Ovary (tissue), 9 donors: Measurements from ENCODE around the gene RPL41. TPM values are rescaled to one million over a fixed set of nuclear protein-coding genes. Genes with fewer than 3 reads are reported as not detected.

Experiments
- DNase-seq, 5 donors: peaks; one replicate each; pipeline ENCODE4 v3.0.0-alpha.2; 2019 to 2020
- H3K27ac ChIP-seq, 2 donors: fragments of 200-600 bp; one replicate each; pipeline versions ENCODE4 v1.5.1 to v1.8.0; 2019 to 2022
- H3K27me3 ChIP-seq: fragments of 200-600 bp; one replicate; pipeline ENCODE4 v1.8.0; 2022
- H3K36me3 ChIP-seq: fragments of 200-600 bp; sonication (generic); one replicate; pipeline ENCODE4 v1.5.1; 2019
- H3K4me1 ChIP-seq: one replicate; pipeline ENCODE4 v1.8.1; 2013; ENCODE audit warnings: mild to moderate bottlenecking, moderate library complexity; ENCODE audit not compliant: insufficient read depth
- H3K4me3 ChIP-seq: fragments of 200-600 bp; sonication (generic); one replicate; pipeline ENCODE4 v1.5.1; 2017
- H3K9me3 ChIP-seq, 2 donors: fragments of 200-600 bp in 1 of 2; sonication (generic) in 1 of 2; one replicate each; pipeline versions ENCODE4 v1.5.1 to v1.8.1; 2013 to 2019; ENCODE audit warnings: mild to moderate bottlenecking in 1 of 2, moderate library complexity in 1 of 2
- EP300 ChIP-seq: sonication (generic); formaldehyde crosslinking; IDR thresholded peaks from one replicate; pipeline ENCODE4 v1.6.1; 2017; ENCODE audit warnings: antibody characterized with exemption
- POLR2A ChIP-seq: fragments of 450-650 bp; IDR thresholded peaks from one replicate; pipeline ENCODE4 v1.6.1; 2017; ENCODE audit warnings: antibody characterized with exemption, mild to moderate bottlenecking, moderate library complexity
- WGBS, 3 donors: extraction: QIAGEN DNeasy Blood & Tissue Kit in 1 of 3; methylation state at CpG; one replicate each; pipeline versions ENCODE4 v1.1.5 to v1.1.7; 2013 to 2017; 5-methylcytosine and 5-hydroxymethylcytosine counted together
- intact Hi-C, 4 donors: fragments of 100-400 bp; cut with DNase I; formaldehyde crosslinking; loops; one replicate each; pipeline versions ENCODE4 v1.11.0 to v1.15.1; 2022 to 2023
- polyA plus RNA-seq, 2 donors: library from polyadenylated mRNA; stranded (reverse); fragments of 200-250 nt in 1 of 2; fragments of 350-450 nt in 1 of 2; fragmentation: Illumina TruSeq in 1 of 2; extraction: RNeasy Lipid Tissue Mini Kit (QIAGEN cat#74804) in 1 of 2; gene quantifications; one replicate each; pipeline ENCODE4 v1.2.3, GENCODE V29; 2013 to 2014
- total RNA-seq, 7 donors: library from RNA; depleted of rRNA in 2 of 7; stranded (reverse); fragments of >200 nt in 2 of 7; fragmentation: NEBNext Ultra II Directional in 3 of 7; extraction: Animal tissue kit (Norgen Biotek cat#: 25700) in 3 of 7; gene quantifications; one replicate each; pipeline versions ENCODE4 v1.1.0 to v1.2.4, GENCODE V29; 2016 to 2023
- TF ChIP-seq, protein P1 (sequence below), 3 donors: fragments of 450-650 bp in 2 of 3; fragments of 200-600 bp in 1 of 3; IDR thresholded peaks; one replicate each; pipeline versions ENCODE4 v1.5.1 to v1.8.0; 2016 to 2022; ENCODE audit warnings: antibody characterized with exemption in 3 of 3, mild to moderate bottlenecking in 1 of 3
- donor health status: DM: no; HTN: no; CAD: no; lungs with moderate emphysema.
- donor health status: DM: no; HTN: no; CAD: no.
- donor health status: Bipolar disorder and iron deficiency.
- donor health status: DM: yes; HTN: yes; CAD: no.
- donor health status: DM: no; HTN: no; CAD: no.
- donor health status: DM: yes; HTN: yes; CAD: no.

Gene RPL41
- total and polyA plus RNA-seq, 9 donors, result 6,021 to 11,451 (median 6,946) TPM

DNA sequence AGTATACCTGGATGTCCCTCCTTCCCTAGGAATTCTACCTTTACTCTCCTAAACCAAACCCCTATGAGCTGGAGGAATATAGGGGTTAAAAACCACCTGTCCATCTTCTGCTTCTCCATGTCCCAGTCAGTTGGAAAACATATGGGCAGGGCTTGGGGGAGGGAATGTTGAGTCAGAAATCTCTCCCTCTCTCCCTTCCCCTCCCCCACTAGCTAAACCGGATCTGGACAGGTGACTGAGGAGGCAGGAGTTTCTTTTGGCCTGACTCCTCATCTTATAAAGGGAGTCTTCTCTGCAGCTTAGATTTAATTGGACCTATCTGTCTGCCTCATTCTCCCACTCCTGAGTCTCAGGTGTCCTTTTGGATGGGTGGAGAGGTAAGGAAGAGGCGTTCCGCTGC, 30.3 kb upstream of the RPL41 start:
- intact Hi-C loops, result no loop called here
- DNase-seq, result no peak
- H3K36me3 ChIP-seq, result no peaks in the 10 kb centered on the region
- no peak overlapping the region for H3K4me3 ChIP-seq
- no peaks in the 10 kb centered on the region for H3K4me1 ChIP-seq
- H3K27me3 ChIP-seq, result no peaks in the 10 kb centered on the region
- TF ChIP-seq EP300 (no peak), POLR2A (no peak)
- TF ChIP-seq, protein P1, sequence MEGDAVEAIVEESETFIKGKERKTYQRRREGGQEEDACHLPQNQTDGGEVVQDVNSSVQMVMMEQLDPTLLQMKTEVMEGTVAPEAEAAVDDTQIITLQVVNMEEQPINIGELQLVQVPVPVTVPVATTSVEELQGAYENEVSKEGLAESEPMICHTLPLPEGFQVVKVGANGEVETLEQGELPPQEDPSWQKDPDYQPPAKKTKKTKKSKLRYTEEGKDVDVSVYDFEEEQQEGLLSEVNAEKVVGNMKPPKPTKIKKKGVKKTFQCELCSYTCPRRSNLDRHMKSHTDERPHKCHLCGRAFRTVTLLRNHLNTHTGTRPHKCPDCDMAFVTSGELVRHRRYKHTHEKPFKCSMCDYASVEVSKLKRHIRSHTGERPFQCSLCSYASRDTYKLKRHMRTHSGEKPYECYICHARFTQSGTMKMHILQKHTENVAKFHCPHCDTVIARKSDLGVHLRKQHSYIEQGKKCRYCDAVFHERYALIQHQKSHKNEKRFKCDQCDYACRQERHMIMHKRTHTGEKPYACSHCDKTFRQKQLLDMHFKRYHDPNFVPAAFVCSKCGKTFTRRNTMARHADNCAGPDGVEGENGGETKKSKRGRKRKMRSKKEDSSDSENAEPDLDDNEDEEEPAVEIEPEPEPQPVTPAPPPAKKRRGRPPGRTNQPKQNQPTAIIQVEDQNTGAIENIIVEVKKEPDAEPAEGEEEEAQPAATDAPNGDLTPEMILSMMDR (IDR thresholded peaks at IDR 0.05), result no peak
- WGBS, 3 donors, result 73 to 74% (median 73%) methylated on average over 3 of the region's 3 CpGs
- H3K27ac ChIP-seq, result no peak overlapping the region
- no peaks in the 10 kb centered on the region for H3K9me3 ChIP-seq

DNA sequence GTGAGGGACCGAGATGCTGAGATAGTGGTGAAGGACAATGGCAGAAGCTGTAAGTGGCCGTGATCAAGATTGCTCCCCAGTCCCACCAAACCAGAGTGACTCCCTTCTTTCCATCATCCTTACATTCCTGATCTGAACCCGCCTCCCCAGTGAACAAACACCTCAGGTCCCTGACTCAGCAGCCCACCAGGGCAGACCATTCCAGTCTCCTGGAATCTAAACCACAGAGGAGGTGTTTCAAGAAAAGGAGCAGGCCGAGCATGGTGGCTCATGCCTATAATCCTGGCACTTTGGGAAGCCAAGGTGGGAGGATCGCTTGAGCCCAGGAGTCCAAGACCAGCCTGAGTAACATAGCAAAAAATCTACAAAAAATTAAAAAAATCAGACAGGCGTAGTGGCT, 29.8 kb upstream of the RPL41 start:
- Histone ChIP-seq H3K36me3 (no peaks in the 10 kb centered on the region), H3K4me1 (no peaks in the 10 kb centered on the region), H3K9me3 (no peaks in the 10 kb centered on the region), H3K27ac (no peak overlapping the region), H3K4me3 (no peak overlapping the region), H3K27me3 (no peaks in the 10 kb centered on the region)
- intact Hi-C loops, result no loop called here
- TF ChIP-seq, protein P1 (IDR thresholded peaks at IDR 0.05), result no peak
- TF ChIP-seq EP300 (no peak), POLR2A (no peak)
- 85 to 91% (median 88%) methylated on average over 6 of the region's 6 CpGs for WGBS, 3 donors
- DNase-seq, result no peak

DNA sequence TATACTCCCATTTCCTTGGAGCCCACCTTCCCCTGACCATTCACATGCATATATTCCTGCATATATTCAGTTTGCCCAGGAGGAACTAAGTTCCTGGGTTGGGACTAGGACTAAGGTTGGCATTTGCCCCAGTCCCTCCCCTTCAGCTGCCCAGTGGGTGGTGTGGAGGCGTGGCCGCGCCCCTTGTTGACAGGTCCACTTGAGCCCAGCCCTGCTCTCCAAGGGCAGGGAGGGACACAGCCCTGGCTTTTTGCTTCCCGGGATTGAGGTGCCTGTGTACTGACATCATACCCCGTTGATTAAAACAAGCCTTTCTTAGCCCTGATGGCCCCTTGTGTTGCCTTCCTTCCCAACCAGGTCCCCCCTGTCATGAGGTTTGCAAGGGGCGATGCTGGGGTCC, 29.2 kb upstream of the RPL41 start:
- Histone ChIP-seq H3K27me3 (no peaks in the 10 kb centered on the region), H3K36me3 (no peaks in the 10 kb centered on the region), H3K9me3 (no peaks in the 10 kb centered on the region), H3K4me3 (no peak overlapping the region), H3K4me1 (no peaks in the 10 kb centered on the region), H3K27ac (no peak overlapping the region)
- no peak for DNase-seq
- TF ChIP-seq, protein P1 (IDR thresholded peaks at IDR 0.05), result no peak
- TF ChIP-seq POLR2A, result no peak
- TF ChIP-seq EP300, result no peak
- intact Hi-C loops, result no loop called here
- WGBS, 3 donors, result 78 to 84% (median 78%) methylated on average over 6 of the region's 6 CpGs

DNA sequence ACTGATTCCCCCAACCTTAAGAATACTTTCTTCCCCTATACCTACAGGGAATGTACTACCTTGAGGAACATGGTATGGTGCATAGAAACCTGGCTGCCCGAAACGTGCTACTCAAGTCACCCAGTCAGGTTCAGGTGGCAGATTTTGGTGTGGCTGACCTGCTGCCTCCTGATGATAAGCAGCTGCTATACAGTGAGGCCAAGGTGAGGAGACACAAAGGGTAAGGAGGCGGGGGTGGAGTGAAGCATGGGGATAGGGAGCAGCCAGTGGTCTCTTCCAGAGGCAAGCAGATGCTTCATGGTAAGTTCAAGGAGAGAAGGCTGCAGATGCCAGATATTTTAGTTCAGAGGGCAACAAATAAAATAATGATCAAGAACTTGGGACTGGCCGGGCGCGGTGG, 18.7 kb upstream of the RPL41 start:
- intact Hi-C loops, result no loop called here
- H3K9me3 ChIP-seq, result no peaks in the 10 kb centered on the region
- H3K36me3 ChIP-seq, result no peaks in the 10 kb centered on the region
- no peak overlapping the region for H3K27ac ChIP-seq
- no peak overlapping the region for H3K4me3 ChIP-seq
- H3K4me1 ChIP-seq, result no peaks in the 10 kb centered on the region
- no peak for DNase-seq
- no peaks in the 10 kb centered on the region for H3K27me3 ChIP-seq
- 84 to 89% (median 88%) methylated on average over 6 of the region's 6 CpGs for WGBS, 3 donors
- TF ChIP-seq POLR2A (no peak), EP300 (no peak)
- TF ChIP-seq, protein P1 (IDR thresholded peaks at IDR 0.05), result no peak

DNA sequence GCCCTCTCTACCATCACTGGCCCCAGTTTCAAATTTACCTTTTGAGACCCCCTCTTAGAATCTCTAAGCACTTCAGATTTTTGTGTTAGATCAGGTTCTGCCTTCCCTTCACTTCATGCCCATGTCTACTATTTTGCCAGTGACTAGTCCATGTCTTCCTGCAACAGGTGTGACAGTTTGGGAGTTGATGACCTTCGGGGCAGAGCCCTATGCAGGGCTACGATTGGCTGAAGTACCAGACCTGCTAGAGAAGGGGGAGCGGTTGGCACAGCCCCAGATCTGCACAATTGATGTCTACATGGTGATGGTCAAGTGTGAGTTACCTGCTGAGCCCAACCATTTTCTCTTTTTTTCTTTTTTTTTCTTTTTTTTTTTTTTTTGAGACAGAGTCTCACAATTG, 17.8 kb upstream of the RPL41 start:
- Histone ChIP-seq H3K36me3 (no peaks in the 10 kb centered on the region), H3K27ac (no peak overlapping the region), H3K4me3 (no peak overlapping the region), H3K4me1 (no peaks in the 10 kb centered on the region), H3K9me3 (no peaks in the 10 kb centered on the region), H3K27me3 (no peaks in the 10 kb centered on the region)
- TF ChIP-seq, protein P1 (IDR thresholded peaks at IDR 0.05), result no peak
- WGBS, 3 donors, result 79 to 84% (median 80%) methylated on average over 3 of the region's 3 CpGs
- intact Hi-C loops, result no loop called here
- no peak for DNase-seq
